IMR-90 (cell line): ENCODE measurements around the gene SOX2.

Experiments used
- MAZ ChIP-seq: IDR thresholded peaks from 2 replicates; pipeline ENCODE4 v1.6.1; 2012; ENCODE audit warnings: low read depth, mild to moderate bottlenecking, low read length, improper control_type of control experiment, moderate library complexity, borderline replicate concordance
- RAD21 ChIP-seq: IDR thresholded peaks from 2 replicates; pipeline ENCODE4 v1.6.1; 2012; ENCODE audit warnings: low read length, improper control_type of control experiment
- RCOR1 ChIP-seq: IDR thresholded peaks from 2 replicates; pipeline ENCODE4 v1.6.1; 2012; ENCODE audit warnings: mild to moderate bottlenecking, low read length, improper control_type of control experiment; ENCODE audit not compliant: insufficient replicate concordance
- RFX5 ChIP-seq: IDR thresholded peaks from 2 replicates; pipeline ENCODE4 v1.8.0; 2012; ENCODE audit warnings: low read depth, mild to moderate bottlenecking, low read length, moderate library complexity
- TF ChIP-seq, protein P1 (sequence below): conservative IDR thresholded peaks from 2 replicates; pipeline ENCODE4 v1.5.1; 2012; ENCODE audit warnings: mild to moderate bottlenecking, low read depth, low read length, improper control_type of control experiment
- TF ChIP-seq, protein P2 (sequence below): fragments of 150-350 bp; IDR thresholded peaks from 2 replicates; pipeline ENCODE4 v1.6.1; 2017; ENCODE audit warnings: mild to moderate bottlenecking, antibody characterized with exemption, low read length, low read depth

DNA sequence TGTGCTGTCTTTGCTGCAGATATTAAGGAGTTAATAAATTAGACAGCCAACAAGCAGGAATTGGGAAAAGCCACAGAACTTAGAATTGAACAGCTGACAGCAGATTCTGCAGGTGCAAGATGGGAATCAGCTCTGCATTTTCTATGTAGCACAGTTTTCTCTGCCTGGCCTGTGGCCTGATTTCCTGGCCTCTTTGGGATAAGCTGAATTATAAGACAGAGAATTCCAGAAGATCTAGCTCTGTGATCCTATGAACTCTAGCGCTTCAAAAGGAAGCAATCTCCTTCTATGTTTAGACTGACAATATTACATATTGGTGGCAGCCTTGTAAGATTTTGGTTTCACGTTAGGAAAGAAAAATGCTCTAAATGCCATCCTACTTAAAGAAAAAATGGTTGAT is 24.0 kb upstream of the SOX2 start:
- TF ChIP-seq, protein P1, sequence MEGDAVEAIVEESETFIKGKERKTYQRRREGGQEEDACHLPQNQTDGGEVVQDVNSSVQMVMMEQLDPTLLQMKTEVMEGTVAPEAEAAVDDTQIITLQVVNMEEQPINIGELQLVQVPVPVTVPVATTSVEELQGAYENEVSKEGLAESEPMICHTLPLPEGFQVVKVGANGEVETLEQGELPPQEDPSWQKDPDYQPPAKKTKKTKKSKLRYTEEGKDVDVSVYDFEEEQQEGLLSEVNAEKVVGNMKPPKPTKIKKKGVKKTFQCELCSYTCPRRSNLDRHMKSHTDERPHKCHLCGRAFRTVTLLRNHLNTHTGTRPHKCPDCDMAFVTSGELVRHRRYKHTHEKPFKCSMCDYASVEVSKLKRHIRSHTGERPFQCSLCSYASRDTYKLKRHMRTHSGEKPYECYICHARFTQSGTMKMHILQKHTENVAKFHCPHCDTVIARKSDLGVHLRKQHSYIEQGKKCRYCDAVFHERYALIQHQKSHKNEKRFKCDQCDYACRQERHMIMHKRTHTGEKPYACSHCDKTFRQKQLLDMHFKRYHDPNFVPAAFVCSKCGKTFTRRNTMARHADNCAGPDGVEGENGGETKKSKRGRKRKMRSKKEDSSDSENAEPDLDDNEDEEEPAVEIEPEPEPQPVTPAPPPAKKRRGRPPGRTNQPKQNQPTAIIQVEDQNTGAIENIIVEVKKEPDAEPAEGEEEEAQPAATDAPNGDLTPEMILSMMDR, result no peak
- TF ChIP-seq RFX5, result no peak
- TF ChIP-seq, protein P2, sequence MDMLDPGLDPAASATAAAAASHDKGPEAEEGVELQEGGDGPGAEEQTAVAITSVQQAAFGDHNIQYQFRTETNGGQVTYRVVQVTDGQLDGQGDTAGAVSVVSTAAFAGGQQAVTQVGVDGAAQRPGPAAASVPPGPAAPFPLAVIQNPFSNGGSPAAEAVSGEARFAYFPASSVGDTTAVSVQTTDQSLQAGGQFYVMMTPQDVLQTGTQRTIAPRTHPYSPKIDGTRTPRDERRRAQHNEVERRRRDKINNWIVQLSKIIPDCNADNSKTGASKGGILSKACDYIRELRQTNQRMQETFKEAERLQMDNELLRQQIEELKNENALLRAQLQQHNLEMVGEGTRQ, result no peak
- TF ChIP-seq MAZ, result no peak
- no peak for TF ChIP-seq RCOR1
- no peak for TF ChIP-seq RAD21
